Measurements from ENCODE around the gene RSPRY1. TPM values are rescaled to one million over a fixed set of nuclear protein-coding genes. Genes with fewer than 3 reads are reported as not detected.
A peak's percentile ranks its signal among the peaks of the same experiment; 100 is the strongest.

RSPRY1 gene
- polyA plus RNA-seq, 4 donors, result 12.4 to 43.9 (median 17.2) TPM

GRCh38 chr16:57172721-57173290 lies 13.3 kb upstream of the RSPRY1 start:
- H3K27me3 ChIP-seq (ENCODE audit: control insufficient read depth in 3 of 3, insufficient read depth in 3 of 3, low read length in 3 of 3), result no peaks in the 10 kb centered on the region
- H3K4me3 ChIP-seq (ENCODE audit: low read depth in 1 of 3, low read length in 3 of 3), result no peak overlapping the region
- H3K27ac ChIP-seq (ENCODE audit: low read depth in 1 of 3, low read length in 2 of 3), result no peak overlapping the region
- no peaks in the 10 kb centered on the region for H3K9me3 ChIP-seq (ENCODE audit: control insufficient read depth in 2 of 2, insufficient read depth in 1 of 2, low read depth in 1 of 2, low read length in 1 of 2)
- DNase-seq (no peak), FAIRE-seq (no peak)
- WGBS, 3 donors, result 63 to 77% (median 75%) methylated on average over 5 of the region's 5 CpGs
- peaks cover 3 to 18% (median 14%) of the 10 kb centered on the region in 3 donors for H3K36me3 ChIP-seq (ENCODE audit: control insufficient read depth in 3 of 3, insufficient read depth in 2 of 3, low read depth in 1 of 3, low read length in 3 of 3)
- peaks cover 0 to 4% (median 0%) of the 10 kb centered on the region in 3 donors for H3K4me1 ChIP-seq (ENCODE audit: control insufficient read depth in 3 of 3, insufficient read depth in 2 of 3, low read depth in 1 of 3, low read length in 2 of 3)

- Histone ChIP-seq H3K27me3 (ENCODE audit: control insufficient read depth in 3 of 3, insufficient read depth in 3 of 3, low read length in 3 of 3) (no peaks in the 10 kb centered on the region), H3K9me3 (ENCODE audit: control insufficient read depth in 2 of 2, insufficient read depth in 1 of 2, low read depth in 1 of 2, low read length in 1 of 2) (no peaks in the 10 kb centered on the region), H3K4me1 (ENCODE audit: control insufficient read depth in 3 of 3, insufficient read depth in 2 of 3, low read depth in 1 of 3, low read length in 2 of 3) (peaks cover 0 to 4% (median 0%) of the 10 kb centered on the region in 3 donors), H3K27ac (ENCODE audit: low read depth in 1 of 3, low read length in 2 of 3) (no peak overlapping the region), H3K36me3 (ENCODE audit: control insufficient read depth in 3 of 3, insufficient read depth in 2 of 3, low read depth in 1 of 3, low read length in 3 of 3) (peaks cover 0 to 19% (median 8%) of the 10 kb centered on the region in 3 donors), H3K4me3 (ENCODE audit: low read depth in 1 of 3, low read length in 3 of 3) (no peak overlapping the region)
- FAIRE-seq (no peak), DNase-seq (no peak)
- WGBS, 3 donors, result 84 to 89% (median 86%) methylated on average over 5 of the region's 5 CpGs
Measured at GRCh38 chr16:57175896-57176295, 10.2 kb upstream of the RSPRY1 start.

GRCh38 chr16:57178196-57178595 lies 7.9 kb upstream of the RSPRY1 start:
- DNase-seq (no peak), FAIRE-seq (no peak)
- Histone ChIP-seq H3K36me3 (ENCODE audit: control insufficient read depth in 3 of 3, insufficient read depth in 2 of 3, low read depth in 1 of 3, low read length in 3 of 3) (peaks cover 0 to 12% (median 0%) of the 10 kb centered on the region in 3 donors), H3K4me3 (ENCODE audit: low read depth in 1 of 3, low read length in 3 of 3) (no peak overlapping the region), H3K4me1 (ENCODE audit: control insufficient read depth in 3 of 3, insufficient read depth in 2 of 3, low read depth in 1 of 3, low read length in 2 of 3) (no peaks in the 10 kb centered on the region), H3K27ac (ENCODE audit: low read depth in 1 of 3, low read length in 2 of 3) (no peak overlapping the region), H3K9me3 (ENCODE audit: control insufficient read depth in 2 of 2, insufficient read depth in 1 of 2, low read depth in 1 of 2, low read length in 1 of 2) (no peaks in the 10 kb centered on the region), H3K27me3 (ENCODE audit: control insufficient read depth in 3 of 3, insufficient read depth in 3 of 3, low read length in 3 of 3) (no peaks in the 10 kb centered on the region)
- WGBS, 3 donors, result 68 to 78% (median 73%) methylated on average over 3 of the region's 3 CpGs

- H3K9me3 ChIP-seq (ENCODE audit: control insufficient read depth in 2 of 2, insufficient read depth in 1 of 2, low read depth in 1 of 2, low read length in 1 of 2), result no peaks in the 10 kb centered on the region
- peaks cover 0 to 12% (median 0%) of the 10 kb centered on the region in 3 donors for H3K36me3 ChIP-seq (ENCODE audit: control insufficient read depth in 3 of 3, insufficient read depth in 2 of 3, low read depth in 1 of 3, low read length in 3 of 3)
- FAIRE-seq (no peak), DNase-seq (no peak)
- H3K27me3 ChIP-seq (ENCODE audit: control insufficient read depth in 3 of 3, insufficient read depth in 3 of 3, low read length in 3 of 3), result no peaks in the 10 kb centered on the region
- H3K4me1 ChIP-seq (ENCODE audit: control insufficient read depth in 3 of 3, insufficient read depth in 2 of 3, low read depth in 1 of 3, low read length in 2 of 3), result no peaks in the 10 kb centered on the region
- 62 to 73% (median 67%) methylated on average over 4 of the region's 4 CpGs for WGBS, 3 donors
- H3K4me3 ChIP-seq (ENCODE audit: low read depth in 1 of 3, low read length in 3 of 3), result no peak overlapping the region
- no peak overlapping the region for H3K27ac ChIP-seq (ENCODE audit: low read depth in 1 of 3, low read length in 2 of 3)
Measured at GRCh38 chr16:57178793-57179212, 7.3 kb upstream of the RSPRY1 start.

- H3K9me3 ChIP-seq (ENCODE audit: control insufficient read depth in 2 of 2, insufficient read depth in 1 of 2, low read depth in 1 of 2, low read length in 1 of 2), result no peaks in the 10 kb centered on the region
- H3K4me1 ChIP-seq (ENCODE audit: control insufficient read depth in 3 of 3, insufficient read depth in 2 of 3, low read depth in 1 of 3, low read length in 2 of 3), result no peaks in the 10 kb centered on the region
- DNase-seq, result no peak
- H3K27me3 ChIP-seq (ENCODE audit: control insufficient read depth in 3 of 3, insufficient read depth in 3 of 3, low read length in 3 of 3), result no peaks in the 10 kb centered on the region
- FAIRE-seq, result no peak
- H3K4me3 ChIP-seq (ENCODE audit: low read depth in 1 of 3, low read length in 3 of 3), result no peak overlapping the region
- H3K27ac ChIP-seq (ENCODE audit: low read depth in 1 of 3, low read length in 2 of 3), result no peak overlapping the region
- peaks cover 0 to 12% (median 0%) of the 10 kb centered on the region in 3 donors for H3K36me3 ChIP-seq (ENCODE audit: control insufficient read depth in 3 of 3, insufficient read depth in 2 of 3, low read depth in 1 of 3, low read length in 3 of 3)
- WGBS, 3 donors, result 64 to 90% (median 68%) methylated on average over 3 of the region's 3 CpGs
Measured at GRCh38 chr16:57179215-57179828, 6.8 kb upstream of the RSPRY1 start.

GRCh38 chr16:57184113-57184512 lies 2.0 kb upstream of the RSPRY1 start:
- WGBS, 3 donors, result 96 to 99% (median 98%) methylated on average over 4 of the region's 4 CpGs
- Histone ChIP-seq H3K4me1 (ENCODE audit: control insufficient read depth in 3 of 3, insufficient read depth in 2 of 3, low read depth in 1 of 3, low read length in 2 of 3) (peaks cover 0 to 4% (median 0%) of the 10 kb centered on the region in 3 donors), H3K27me3 (ENCODE audit: control insufficient read depth in 3 of 3, insufficient read depth in 3 of 3, low read length in 3 of 3) (no peaks in the 10 kb centered on the region), H3K4me3 (ENCODE audit: low read depth in 1 of 3, low read length in 3 of 3) (no peak overlapping the region), H3K9me3 (ENCODE audit: control insufficient read depth in 2 of 2, insufficient read depth in 1 of 2, low read depth in 1 of 2, low read length in 1 of 2) (no peaks in the 10 kb centered on the region), H3K27ac (ENCODE audit: low read depth in 1 of 3, low read length in 2 of 3) (no peak overlapping the region), H3K36me3 (ENCODE audit: control insufficient read depth in 3 of 3, insufficient read depth in 2 of 3, low read depth in 1 of 3, low read length in 3 of 3) (peaks cover 0 to 4% (median 0%) of the 10 kb centered on the region in 3 donors)
- DNase-seq, result no peak
- FAIRE-seq, result no peak

- DNase-seq (peak in 1 of 2 donors; percentile 9), FAIRE-seq (no peak)
- H3K27me3 ChIP-seq (ENCODE audit: control insufficient read depth in 3 of 3, insufficient read depth in 3 of 3, low read length in 3 of 3), result no peaks in the 10 kb centered on the region
- 10 to 23% (median 15%) methylated on average over 15 of the region's 15 CpGs for WGBS, 3 donors
- no peaks in the 10 kb centered on the region for H3K9me3 ChIP-seq (ENCODE audit: control insufficient read depth in 2 of 2, insufficient read depth in 1 of 2, low read depth in 1 of 2, low read length in 1 of 2)
- peak overlapping the region; percentile 71 to 91 (median 91) for H3K4me3 ChIP-seq (ENCODE audit: low read depth in 1 of 3, low read length in 3 of 3)
- H3K27ac ChIP-seq (ENCODE audit: low read depth in 1 of 3, low read length in 2 of 3), result peak overlapping the region in 2 of 3 donors; percentile 89 to 98
- peaks cover 0 to 10% (median 0%) of the 10 kb centered on the region in 3 donors for H3K36me3 ChIP-seq (ENCODE audit: control insufficient read depth in 3 of 3, insufficient read depth in 2 of 3, low read depth in 1 of 3, low read length in 3 of 3)
- H3K4me1 ChIP-seq (ENCODE audit: control insufficient read depth in 3 of 3, insufficient read depth in 2 of 3, low read depth in 1 of 3, low read length in 2 of 3), result peaks cover 0 to 4% (median 0%) of the 10 kb centered on the region in 3 donors
Measured at GRCh38 chr16:57184887-57185445, 1.2 kb upstream of the RSPRY1 start.

GRCh38 chr16:57185446-57185944 lies 634 bp upstream of the RSPRY1 start:
- peak overlapping the region; percentile 65 to 98 (median 89) for H3K27ac ChIP-seq (ENCODE audit: low read depth in 1 of 3, low read length in 2 of 3)
- no peaks in the 10 kb centered on the region for H3K9me3 ChIP-seq (ENCODE audit: control insufficient read depth in 2 of 2, insufficient read depth in 1 of 2, low read depth in 1 of 2, low read length in 1 of 2)
- FAIRE-seq, result no peak
- peak in 1 of 2 donors; percentile 37 for DNase-seq
- peak overlapping the region; percentile 71 to 91 (median 91) for H3K4me3 ChIP-seq (ENCODE audit: low read depth in 1 of 3, low read length in 3 of 3)
- peaks cover 0 to 12% (median 0%) of the 10 kb centered on the region in 3 donors for H3K36me3 ChIP-seq (ENCODE audit: control insufficient read depth in 3 of 3, insufficient read depth in 2 of 3, low read depth in 1 of 3, low read length in 3 of 3)
- H3K27me3 ChIP-seq (ENCODE audit: control insufficient read depth in 3 of 3, insufficient read depth in 3 of 3, low read length in 3 of 3), result no peaks in the 10 kb centered on the region
- 0% methylated on average over 37 of the region's 37 CpGs for WGBS, 3 donors
- peaks cover 0 to 4% (median 0%) of the 10 kb centered on the region in 3 donors for H3K4me1 ChIP-seq (ENCODE audit: control insufficient read depth in 3 of 3, insufficient read depth in 2 of 3, low read depth in 1 of 3, low read length in 2 of 3)
